SJCRH30 (cell line): Measurements from ENCODE around the gene TCL1B. TPM values are rescaled to one million over a fixed set of nuclear protein-coding genes. Genes with fewer than 3 reads are reported as not detected.

Experiments used
- DNase-seq, 2 experiments: peaks; one replicate each; pipeline ENCODE4 v3.0.0-alpha.2; 2015 to 2020
- H3K27ac ChIP-seq: fragments of 250-450 bp; sonication (Bioruptor Pico); 2 replicates; pipeline ENCODE4 v1.5.1; 2020; ENCODE audit warnings: mild to moderate bottlenecking, moderate library complexity
- H3K27me3 ChIP-seq: fragments of 250-450 bp; sonication (Bioruptor Pico); 2 replicates; pipeline ENCODE4 v1.5.1; 2020; ENCODE audit warnings: mild to moderate bottlenecking, moderate library complexity
- H3K36me3 ChIP-seq: fragments of 250-450 bp; sonication (Bioruptor Pico); 2 replicates; pipeline ENCODE4 v1.5.1; 2020; ENCODE audit warnings: mild to moderate bottlenecking, moderate library complexity
- H3K4me1 ChIP-seq: fragments of 250-450 bp; sonication (Bioruptor Pico); 2 replicates; pipeline ENCODE4 v1.5.1; 2020; ENCODE audit warnings: mild to moderate bottlenecking, moderate library complexity
- H3K4me3 ChIP-seq: fragments of 250-450 bp; sonication (Bioruptor Pico); 2 replicates; pipeline ENCODE4 v1.5.1; 2020; ENCODE audit warnings: mild to moderate bottlenecking, moderate library complexity
- H3K9me3 ChIP-seq: fragments of 250-450 bp; sonication (Bioruptor Pico); replicated peaks from 2 replicates; pipeline ENCODE4 v1.5.1; 2020; ENCODE audit warnings: mild to moderate bottlenecking, moderate library complexity
- total RNA-seq: library from RNA; depleted of rRNA; stranded (reverse); fragments of >200 nt; shearing (Covaris generic); gene quantifications from 2 replicates; pipeline ENCODE4 v1.2.3, GENCODE V29; 2014; rRNA removed

The TCL1B gene
- total RNA-seq, 1 experiment from 2014 or later: not detected

DNA sequence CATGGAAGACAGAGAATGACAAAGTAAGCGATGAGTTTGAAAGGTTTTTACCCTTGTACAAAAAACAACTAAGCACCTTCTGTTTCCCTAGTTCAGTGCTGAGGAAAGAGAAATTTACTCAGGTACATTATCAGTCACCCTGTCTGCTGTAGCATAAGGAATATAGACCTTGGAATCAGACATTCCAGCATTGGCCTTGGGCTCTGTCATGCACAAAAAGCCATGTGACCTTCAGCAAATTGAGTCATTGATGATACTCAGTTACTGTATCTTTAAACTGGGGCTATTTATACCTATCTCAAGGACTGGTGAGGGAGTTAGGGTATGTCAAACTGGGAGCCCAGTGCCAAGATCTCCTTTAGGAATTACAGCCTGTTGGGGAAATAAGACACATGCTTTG lies 47.0 kb downstream of the TCL1B start:
- DNase-seq: no peak
- no peaks in the 10 kb centered on the region for H3K9me3 ChIP-seq
- H3K27ac ChIP-seq: no peak overlapping the region
- 0 out of 2 replicates have a peak, but pooled peaks cover 3% of the 10 kb centered on the region for H3K27me3 ChIP-seq
- no peaks in the 10 kb centered on the region for H3K36me3 ChIP-seq
- H3K4me1 ChIP-seq: no peaks in the 10 kb centered on the region
- H3K4me3 ChIP-seq: no peak overlapping the region

DNA sequence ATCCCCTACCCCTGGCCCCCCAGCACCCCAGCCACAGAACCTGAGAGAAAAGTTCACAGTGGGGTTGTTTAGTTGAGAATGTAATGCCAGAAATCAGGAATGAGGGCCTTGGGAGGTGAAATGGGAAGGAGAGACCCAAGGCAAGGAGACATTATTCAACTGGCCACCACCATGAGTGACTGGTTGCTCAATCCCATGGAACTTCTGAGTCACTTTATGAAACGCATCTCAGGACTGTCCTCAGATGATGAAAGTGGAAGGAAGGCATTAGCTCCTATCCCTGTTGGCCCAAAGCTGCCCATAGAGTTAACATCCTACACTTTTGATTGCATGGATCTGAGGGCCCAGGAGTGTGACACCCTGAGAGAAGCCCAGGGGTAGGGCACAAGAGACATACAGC lies 53.1 kb downstream of the TCL1B start:
- Histone ChIP-seq H3K36me3 (no peaks in the 10 kb centered on the region), H3K9me3 (no peaks in the 10 kb centered on the region), H3K4me3 (no peak overlapping the region), H3K27ac (no peak overlapping the region), H3K27me3 (no peaks in the 10 kb centered on the region), H3K4me1 (no peaks in the 10 kb centered on the region)
- DNase-seq: no peak

GRCh38 chr14:95741038-95741490 lies 54.8 kb downstream of the TCL1B start:
- Histone ChIP-seq H3K4me1 (no peaks in the 10 kb centered on the region), H3K4me3 (no peak overlapping the region), H3K9me3 (no peaks in the 10 kb centered on the region), H3K27me3 (no peaks in the 10 kb centered on the region), H3K36me3 (no peaks in the 10 kb centered on the region), H3K27ac (no peak overlapping the region)
- peak in 1 of 2 experiments; percentile 14 for DNase-seq

DNA sequence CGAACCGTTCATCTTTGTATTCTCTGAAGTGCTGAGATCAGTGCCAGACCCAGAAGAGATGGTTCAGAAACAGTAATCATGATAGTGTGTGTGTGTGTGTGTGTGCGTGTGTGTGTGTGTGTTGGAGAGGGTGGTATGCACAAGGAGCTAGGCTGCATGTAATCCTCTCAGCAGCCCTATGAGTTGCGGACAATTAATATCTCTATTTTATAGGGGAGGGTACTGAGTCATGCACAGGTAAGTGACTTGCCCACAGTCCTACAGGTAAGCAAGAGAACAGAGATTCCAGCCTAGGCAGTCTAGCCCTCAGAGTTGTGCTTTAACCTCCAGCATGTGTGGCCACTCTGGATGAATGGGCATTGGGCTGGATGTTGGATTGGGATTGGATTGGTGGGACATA lies 55.6 kb downstream of the TCL1B start:
- DNase-seq: no peak
- H3K9me3 ChIP-seq: no peaks in the 10 kb centered on the region
- H3K4me1 ChIP-seq: no peaks in the 10 kb centered on the region
- no peaks in the 10 kb centered on the region for H3K27me3 ChIP-seq
- no peak overlapping the region for H3K27ac ChIP-seq
- H3K4me3 ChIP-seq: no peak overlapping the region
- H3K36me3 ChIP-seq: no peaks in the 10 kb centered on the region

Other genes starting within 250 kb of the TCL1B start
- 34.1 and 34.5 TPM in 2 replicates for gene SYNE3, start 169.8 kb upstream of the TCL1B start, total RNA-seq
- gene GLRX5, start 151.4 kb upstream of the TCL1B start, total RNA-seq: 130 and 132 TPM in 2 replicates
- gene TCL1A, start 27.7 kb downstream of the TCL1B start, total RNA-seq: not detected in 2 replicates
- not detected in 2 replicates for gene TUNAR, start 190.4 kb downstream of the TCL1B start, total RNA-seq